WI38 (cell line): Measurements from ENCODE around the gene DHRSX.

Experiments
- H3K4me3 ChIP-seq: 2 replicates; pipeline ENCODE4 v1.5.1; 2011; ENCODE audit warnings: low read depth, mild to moderate bottlenecking, control low read depth, low read length
- TF ChIP-seq, protein P1 (sequence below): IDR thresholded peaks from 2 replicates; pipeline ENCODE4 v1.5.1; 2012; ENCODE audit warnings: low read depth, mild to moderate bottlenecking, control low read depth, low read length

DHRSX gene

DNA sequence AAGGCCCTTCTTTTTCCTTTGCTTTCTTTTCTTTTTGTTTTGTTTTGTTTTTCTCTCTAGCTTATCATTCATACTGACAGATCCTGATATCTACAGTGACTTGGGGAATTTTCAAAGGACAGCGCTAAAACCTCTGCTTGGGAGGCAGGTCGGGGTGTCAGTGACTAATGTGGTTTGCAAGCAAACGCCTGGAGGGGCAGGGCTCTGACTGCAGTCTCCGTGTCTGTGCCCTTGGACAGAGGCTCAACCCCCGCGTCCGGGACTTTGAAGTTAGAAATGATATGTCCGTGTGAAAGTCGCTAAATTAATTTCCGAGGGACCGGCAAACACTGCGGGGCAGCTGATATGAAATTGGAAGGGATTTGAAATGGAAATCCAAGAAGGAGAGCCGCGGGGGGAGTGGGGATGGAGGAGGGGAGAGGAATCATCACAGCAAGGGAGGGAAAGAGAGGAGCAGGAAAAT, 312.4 kb downstream of the DHRSX start:
- TF ChIP-seq, protein P1, sequence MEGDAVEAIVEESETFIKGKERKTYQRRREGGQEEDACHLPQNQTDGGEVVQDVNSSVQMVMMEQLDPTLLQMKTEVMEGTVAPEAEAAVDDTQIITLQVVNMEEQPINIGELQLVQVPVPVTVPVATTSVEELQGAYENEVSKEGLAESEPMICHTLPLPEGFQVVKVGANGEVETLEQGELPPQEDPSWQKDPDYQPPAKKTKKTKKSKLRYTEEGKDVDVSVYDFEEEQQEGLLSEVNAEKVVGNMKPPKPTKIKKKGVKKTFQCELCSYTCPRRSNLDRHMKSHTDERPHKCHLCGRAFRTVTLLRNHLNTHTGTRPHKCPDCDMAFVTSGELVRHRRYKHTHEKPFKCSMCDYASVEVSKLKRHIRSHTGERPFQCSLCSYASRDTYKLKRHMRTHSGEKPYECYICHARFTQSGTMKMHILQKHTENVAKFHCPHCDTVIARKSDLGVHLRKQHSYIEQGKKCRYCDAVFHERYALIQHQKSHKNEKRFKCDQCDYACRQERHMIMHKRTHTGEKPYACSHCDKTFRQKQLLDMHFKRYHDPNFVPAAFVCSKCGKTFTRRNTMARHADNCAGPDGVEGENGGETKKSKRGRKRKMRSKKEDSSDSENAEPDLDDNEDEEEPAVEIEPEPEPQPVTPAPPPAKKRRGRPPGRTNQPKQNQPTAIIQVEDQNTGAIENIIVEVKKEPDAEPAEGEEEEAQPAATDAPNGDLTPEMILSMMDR = no peak
- H3K4me3 ChIP-seq = no peak overlapping the region

DNA sequence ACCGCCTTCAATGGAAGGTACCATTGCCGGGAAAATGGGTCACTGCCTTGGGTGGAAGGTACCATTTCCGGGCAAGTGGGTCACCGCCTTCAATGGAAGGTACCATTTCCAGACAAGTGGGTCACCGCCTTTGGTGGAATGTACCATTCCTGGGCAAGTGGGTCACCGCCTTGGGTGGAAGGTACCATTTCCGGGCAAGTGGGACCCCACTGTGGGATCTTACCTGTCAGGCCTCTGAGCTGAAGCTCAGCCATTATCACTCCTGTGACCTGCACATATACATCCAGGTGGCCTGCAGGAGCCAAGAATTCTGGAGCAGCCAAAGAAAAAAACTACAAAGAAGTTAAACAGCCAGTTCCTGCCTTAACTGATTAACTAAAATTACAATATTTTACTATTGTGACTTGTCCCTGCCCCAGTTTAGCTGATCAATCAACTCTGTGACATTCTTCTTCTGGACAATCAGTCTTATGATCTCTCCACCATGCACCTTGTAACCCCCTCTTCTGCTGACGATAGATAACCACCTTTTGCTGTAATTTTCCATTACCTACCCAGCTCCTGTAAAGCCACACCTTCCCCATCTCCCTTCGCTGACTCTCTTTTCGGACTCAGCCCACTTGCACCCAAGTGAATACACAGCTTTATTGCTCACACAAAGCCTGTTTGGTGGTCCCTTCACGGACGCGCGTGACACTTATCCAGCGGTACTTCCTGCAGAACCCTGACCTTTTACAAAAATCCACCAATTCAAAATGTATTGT, 313.2 kb downstream of the DHRSX start:
- H3K4me3 ChIP-seq = no peak overlapping the region
- TF ChIP-seq, protein P1 = no peak

DNA sequence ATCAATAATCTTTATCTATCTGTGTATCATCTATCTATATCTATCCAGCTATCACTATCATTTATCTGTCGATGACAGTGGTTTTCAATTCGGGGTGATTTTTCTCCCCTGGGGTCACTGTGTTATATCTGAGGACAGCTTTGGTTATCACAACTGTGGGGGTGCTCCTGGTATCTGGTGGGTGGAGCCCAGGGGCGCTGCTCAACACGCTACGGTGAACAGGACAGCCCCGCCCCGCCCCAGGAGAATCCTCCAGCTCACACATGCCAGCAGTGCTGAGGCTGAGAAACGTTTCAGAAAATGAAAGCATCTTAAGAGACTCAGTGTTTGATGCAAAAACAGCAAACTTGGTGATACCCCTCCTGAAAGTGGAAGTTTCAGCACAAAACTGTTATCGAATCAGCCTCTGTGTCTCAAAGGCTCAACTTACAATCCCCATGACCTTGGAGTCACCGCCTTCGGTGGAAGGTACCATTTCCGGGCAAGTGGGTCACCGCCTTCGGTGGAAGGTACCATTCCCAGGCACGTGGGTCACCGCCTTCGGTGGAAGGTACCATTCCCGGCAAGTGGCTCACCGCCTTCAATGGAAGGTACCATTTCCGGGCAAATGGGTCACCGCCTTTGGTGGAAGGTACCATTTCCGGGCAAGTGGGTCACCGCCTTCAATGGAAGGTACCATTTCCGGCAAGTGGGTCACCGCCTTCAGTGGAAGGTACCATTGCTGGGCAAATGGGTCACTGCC, 315.3 kb downstream of the DHRSX start:
- TF ChIP-seq, protein P1 = no peak
- no peak overlapping the region for H3K4me3 ChIP-seq

DNA sequence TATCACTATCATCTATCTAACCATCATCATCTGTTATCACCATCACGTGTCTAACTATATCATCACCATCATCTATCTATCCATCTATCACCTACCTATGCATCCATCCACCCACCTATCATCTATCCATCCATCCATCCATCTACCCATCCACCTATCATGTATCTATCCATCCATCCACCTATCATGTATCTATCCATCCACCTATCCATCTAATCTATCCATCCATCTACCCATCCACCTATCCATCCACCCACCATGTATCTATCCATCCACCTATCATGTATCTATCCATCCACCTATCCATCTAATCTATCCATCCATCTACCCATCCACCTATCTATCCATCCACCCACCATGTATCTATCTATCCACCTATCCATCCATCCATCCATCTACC, 316.7 kb downstream of the DHRSX start:
- TF ChIP-seq, protein P1 = no peak
- no peak overlapping the region for H3K4me3 ChIP-seq

DNA sequence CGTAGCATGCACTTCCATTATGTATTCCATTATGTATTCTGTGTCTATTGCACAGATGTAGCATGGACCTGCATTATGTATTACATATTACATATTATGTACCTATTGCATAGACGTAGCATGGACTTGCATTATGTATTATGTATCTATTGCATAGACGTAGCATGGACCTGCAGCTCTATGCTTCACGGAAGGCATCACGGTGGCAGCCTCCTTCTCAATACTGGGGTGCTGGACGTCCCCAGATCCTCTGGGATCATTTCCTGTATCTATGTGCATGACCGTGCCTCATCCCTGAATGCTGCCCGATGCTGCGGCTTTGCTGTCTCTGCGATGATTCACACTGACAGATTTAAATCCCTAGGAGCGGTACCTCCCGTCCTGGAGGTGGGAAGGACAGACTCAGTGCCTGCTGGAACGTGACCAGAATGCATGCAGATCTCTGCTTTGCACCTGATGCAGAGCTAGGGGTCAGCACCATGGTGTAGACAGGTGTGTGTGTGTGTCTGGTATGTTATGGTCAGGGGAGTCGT, 317.5 kb downstream of the DHRSX start:
- H3K4me3 ChIP-seq = no peak overlapping the region

DNA sequence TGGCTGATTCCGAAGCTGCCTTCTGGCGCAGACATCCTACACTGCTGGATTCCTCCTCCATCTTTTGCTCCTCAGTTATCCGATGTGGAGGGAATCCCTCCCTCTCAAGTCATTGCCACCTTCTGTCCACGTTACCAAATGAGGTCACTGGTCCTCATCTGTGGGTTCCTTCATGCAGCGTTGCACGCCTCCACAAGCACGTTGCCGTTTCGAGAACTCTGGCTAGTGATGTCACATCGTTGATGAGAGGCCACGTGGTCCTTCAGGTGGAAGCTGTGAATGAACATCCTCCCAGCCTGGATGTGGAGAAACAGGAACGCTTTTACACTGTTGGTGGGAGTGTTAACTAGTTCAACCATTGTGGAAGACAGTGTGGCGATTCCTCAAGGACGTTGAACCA, 323.2 kb downstream of the DHRSX start:
- no peak overlapping the region for H3K4me3 ChIP-seq
- TF ChIP-seq, protein P1 = no peak

More for the DNA sequence above, 317.5 kb downstream of the DHRSX start:
- TF ChIP-seq, protein P1 = no peak

DNA sequence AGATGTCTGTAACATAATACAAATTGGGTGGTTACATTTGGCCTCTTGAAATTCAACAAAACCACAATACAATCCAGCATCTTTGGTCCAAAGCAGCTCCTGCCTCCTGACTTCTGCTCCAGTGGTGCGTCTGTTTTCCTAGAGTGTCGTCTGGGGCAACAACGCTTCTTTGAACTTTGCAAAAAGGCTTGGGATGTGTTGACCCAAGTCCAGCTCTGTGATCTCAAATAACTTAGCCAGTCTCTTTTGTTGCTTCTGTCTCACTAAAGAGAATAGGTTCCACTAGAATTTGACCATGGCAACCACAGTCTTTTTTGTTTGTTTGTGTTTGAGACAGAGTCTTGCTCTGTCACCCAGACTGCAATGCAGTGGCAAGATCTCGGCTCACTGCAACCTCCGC, 324.0 kb downstream of the DHRSX start:
- TF ChIP-seq, protein P1 = no peak
- H3K4me3 ChIP-seq = no peak overlapping the region
